HepG2 (cell line): Measurements from ENCODE around the gene NUP93. TPM values are rescaled to one million over a fixed set of nuclear protein-coding genes. Genes with fewer than 3 reads are reported as not detected.

Source experiments
- ATRX ChIP-seq: sonication (generic); formaldehyde crosslinking; IDR thresholded peaks from 2 replicates; pipeline ENCODE4 v1.4.0; 2020; ENCODE audit warnings: missing genetic modification reagents, borderline replicate concordance
- CHCHD3 ChIP-seq: sonication (generic); formaldehyde crosslinking; IDR thresholded peaks from 2 replicates; pipeline ENCODE4 v1.8.0; 2022; ENCODE audit warnings: mild to moderate bottlenecking, missing genetic modification reagents, moderate library complexity
- ETV5 ChIP-seq: IDR thresholded peaks from 2 replicates; pipeline ENCODE4 v1.6.1; 2018; ENCODE audit warnings: missing biosample characterization, missing genetic modification reagents, inconsistent platforms, borderline replicate concordance
- KAT7 ChIP-seq: IDR thresholded peaks from 2 replicates; pipeline ENCODE4 v1.6.1; 2018; ENCODE audit warnings: borderline replicate concordance, missing compliant biosample characterization
- KMT2B ChIP-seq: IDR thresholded peaks from 2 replicates; pipeline ENCODE4 v1.6.1; 2016; ENCODE audit warnings: missing genetic modification reagents, missing compliant biosample characterization
- SALL1 ChIP-seq: sonication (generic); formaldehyde crosslinking; IDR thresholded peaks from 2 replicates; pipeline ENCODE4 v1.8.0; 2022; ENCODE audit warnings: mild to moderate bottlenecking, missing genetic modification reagents
- SOX6 ChIP-seq, 2 experiments: fragments of 450-650 bp in 1 of 2; sonication (generic) in 1 of 2; formaldehyde crosslinking in 1 of 2; IDR thresholded peaks; 2 replicates each; pipeline versions ENCODE4 v1.4.0 to v1.6.1; 2017 to 2020; ENCODE audit warnings: antibody characterized with exemption in 1 of 2, mild to moderate bottlenecking in 1 of 2, missing genetic modification reagents in 1 of 2
- TP53 ChIP-seq: sonication (generic); formaldehyde crosslinking; conservative IDR thresholded peaks from 2 replicates; pipeline ENCODE4 v1.4.0; 2020; ENCODE audit warnings: missing genetic modification reagents
- ZFP1 ChIP-seq: IDR thresholded peaks from 2 replicates; pipeline ENCODE4 v1.6.1; 2016
- ZKSCAN8 ChIP-seq: IDR thresholded peaks from 2 replicates; pipeline ENCODE4 v1.6.1; 2016; ENCODE audit warnings: borderline replicate concordance, missing genetic modification reagents, missing compliant biosample characterization
- ZMAT3 ChIP-seq: sonication (generic); formaldehyde crosslinking; conservative IDR thresholded peaks from 2 replicates; pipeline ENCODE4 v1.7.0; 2021; ENCODE audit warnings: missing genetic modification reagents
- ZNF232 ChIP-seq: sonication (generic); formaldehyde crosslinking; IDR thresholded peaks from 2 replicates; pipeline ENCODE4 v1.4.0; 2020; ENCODE audit warnings: missing genetic modification reagents, borderline replicate concordance
- ZNF75D ChIP-seq: sonication (generic); formaldehyde crosslinking; IDR thresholded peaks from 2 replicates; pipeline ENCODE4 v1.8.1; 2023; ENCODE audit warnings: missing genetic modification reagents, mild to moderate bottlenecking, borderline replicate concordance
- polyA plus RNA-seq, 8 experiments: library from polyadenylated mRNA; depleted of rRNA in 3 of 8; stranded (reverse) in 7 of 8; unstranded in 1 of 8; fragments of >200 nt; fragmentation: Illumina TruSeq in 4 of 8; extraction: Trizol in 4 of 8; gene quantifications; 2 replicates each; pipeline versions ENCODE4 v1.2.1 to v1.2.3, GENCODE V29; 2011 to 2016; ENCODE audit warnings: low read depth in 4 of 8, missing spikeins in 1 of 8, mixed read lengths in 1 of 8; ENCODE audit not compliant: insufficient read depth in 1 of 8
- total RNA-seq, 5 experiments: library from RNA; depleted of rRNA; stranded (reverse); fragments of >200 nt; fragmentation: Illumina TruSeq; extraction: Trizol; gene quantifications; 2 replicates each; pipeline ENCODE4 v1.2.3, GENCODE V29; 2016; ENCODE audit warnings: low read depth in 1 of 5
- TF ChIP-seq, protein P1 (sequence below): sonication (generic); formaldehyde crosslinking; IDR thresholded peaks from 2 replicates; pipeline ENCODE4 v1.9.0; 2022; ENCODE audit warnings: missing genetic modification reagents, mild to moderate bottlenecking, borderline replicate concordance
- TF ChIP-seq, protein P2 (sequence below): IDR thresholded peaks from 2 replicates; pipeline ENCODE4 v1.6.1; 2016; ENCODE audit warnings: control low read depth
- TF ChIP-seq, protein P3 (sequence below): sonication (generic); formaldehyde crosslinking; IDR thresholded peaks from 2 replicates; pipeline ENCODE4 v1.5.0; 2020; ENCODE audit warnings: mild to moderate bottlenecking, missing genetic modification reagents
- TF ChIP-seq, protein P4 (sequence below): sonication (generic); formaldehyde crosslinking; IDR thresholded peaks from 2 replicates; pipeline ENCODE4 v1.4.0; 2020; ENCODE audit warnings: mild to moderate bottlenecking, missing genetic modification reagents
- TF ChIP-seq, protein P5 (sequence below): sonication (generic); formaldehyde crosslinking; IDR thresholded peaks from 2 replicates; pipeline ENCODE4 v1.9.0; 2021; ENCODE audit warnings: missing genetic modification reagents, mild to moderate bottlenecking, borderline replicate concordance
- TF ChIP-seq, protein P6 (sequence below): sonication (generic); formaldehyde crosslinking; IDR thresholded peaks from 2 replicates; pipeline ENCODE4 v1.4.0; 2020; ENCODE audit warnings: mild to moderate bottlenecking, missing genetic modification reagents, borderline replicate concordance

The NUP93 gene
- total and polyA plus RNA-seq, 2 of the 13 experiments (the other 11 are each of a cell fraction or from before 2014, with no cell fraction given): 58.5 to 140 TPM

DNA sequence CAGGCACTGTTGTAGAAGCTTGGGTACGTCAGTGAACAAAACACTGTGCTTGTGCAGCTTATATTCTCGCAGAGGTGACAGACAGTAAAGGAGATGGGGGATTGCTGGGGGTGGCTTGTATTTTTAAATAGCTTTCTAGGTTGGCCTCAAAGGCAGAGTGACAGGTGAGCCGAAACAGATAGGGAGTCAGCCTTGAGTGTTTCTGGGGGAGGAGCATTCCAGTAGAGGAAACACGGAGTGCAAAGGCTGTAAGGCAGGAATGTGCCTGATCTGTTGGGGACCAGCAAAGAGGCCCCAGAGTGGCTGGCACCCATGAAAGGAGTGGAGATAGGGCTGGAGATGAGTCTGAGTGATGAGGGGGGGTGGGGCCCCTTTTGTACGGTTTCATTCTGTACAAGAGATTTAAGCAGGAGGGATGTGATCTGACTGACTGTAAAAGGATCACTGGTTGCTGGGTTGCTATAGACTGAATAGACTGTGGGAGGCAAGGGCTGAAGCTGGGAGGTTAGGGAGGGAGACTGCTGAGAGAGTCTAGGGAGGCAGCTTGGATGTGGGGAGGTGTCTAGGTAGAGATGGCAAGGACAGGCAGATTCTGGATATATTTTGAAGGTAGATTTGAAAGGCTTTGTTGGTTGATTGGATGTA lies 15.2 kb downstream of the NUP93 start (continued):
- TF ChIP-seq, protein P1, sequence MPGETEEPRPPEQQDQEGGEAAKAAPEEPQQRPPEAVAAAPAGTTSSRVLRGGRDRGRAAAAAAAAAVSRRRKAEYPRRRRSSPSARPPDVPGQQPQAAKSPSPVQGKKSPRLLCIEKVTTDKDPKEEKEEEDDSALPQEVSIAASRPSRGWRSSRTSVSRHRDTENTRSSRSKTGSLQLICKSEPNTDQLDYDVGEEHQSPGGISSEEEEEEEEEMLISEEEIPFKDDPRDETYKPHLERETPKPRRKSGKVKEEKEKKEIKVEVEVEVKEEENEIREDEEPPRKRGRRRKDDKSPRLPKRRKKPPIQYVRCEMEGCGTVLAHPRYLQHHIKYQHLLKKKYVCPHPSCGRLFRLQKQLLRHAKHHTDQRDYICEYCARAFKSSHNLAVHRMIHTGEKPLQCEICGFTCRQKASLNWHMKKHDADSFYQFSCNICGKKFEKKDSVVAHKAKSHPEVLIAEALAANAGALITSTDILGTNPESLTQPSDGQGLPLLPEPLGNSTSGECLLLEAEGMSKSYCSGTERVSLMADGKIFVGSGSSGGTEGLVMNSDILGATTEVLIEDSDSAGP (CRISPR knock-in tag): no peak
- no peak for TF ChIP-seq ZNF75D (CRISPR knock-in tag)
- TF ChIP-seq CHCHD3 (CRISPR knock-in tag): no peak
- peak; percentile 46; the same call in 1 of the 2 replicates for TF ChIP-seq SALL1 (CRISPR knock-in tag)
- TF ChIP-seq ZFP1 (CRISPR knock-in tag): no peak
- 0 out of 2 replicates have a peak, but pooled peaks have one; percentile 39 for TF ChIP-seq ZNF232 (CRISPR knock-in tag)
- no peak for TF ChIP-seq ZKSCAN8 (CRISPR knock-in tag)
- TF ChIP-seq, protein P2, sequence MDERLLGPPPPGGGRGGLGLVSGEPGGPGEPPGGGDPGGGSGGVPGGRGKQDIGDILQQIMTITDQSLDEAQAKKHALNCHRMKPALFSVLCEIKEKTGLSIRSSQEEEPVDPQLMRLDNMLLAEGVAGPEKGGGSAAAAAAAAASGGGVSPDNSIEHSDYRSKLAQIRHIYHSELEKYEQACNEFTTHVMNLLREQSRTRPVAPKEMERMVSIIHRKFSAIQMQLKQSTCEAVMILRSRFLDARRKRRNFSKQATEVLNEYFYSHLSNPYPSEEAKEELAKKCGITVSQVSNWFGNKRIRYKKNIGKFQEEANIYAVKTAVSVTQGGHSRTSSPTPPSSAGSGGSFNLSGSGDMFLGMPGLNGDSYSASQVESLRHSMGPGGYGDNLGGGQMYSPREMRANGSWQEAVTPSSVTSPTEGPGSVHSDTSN: peak; percentile 65
- TF ChIP-seq, protein P3, sequence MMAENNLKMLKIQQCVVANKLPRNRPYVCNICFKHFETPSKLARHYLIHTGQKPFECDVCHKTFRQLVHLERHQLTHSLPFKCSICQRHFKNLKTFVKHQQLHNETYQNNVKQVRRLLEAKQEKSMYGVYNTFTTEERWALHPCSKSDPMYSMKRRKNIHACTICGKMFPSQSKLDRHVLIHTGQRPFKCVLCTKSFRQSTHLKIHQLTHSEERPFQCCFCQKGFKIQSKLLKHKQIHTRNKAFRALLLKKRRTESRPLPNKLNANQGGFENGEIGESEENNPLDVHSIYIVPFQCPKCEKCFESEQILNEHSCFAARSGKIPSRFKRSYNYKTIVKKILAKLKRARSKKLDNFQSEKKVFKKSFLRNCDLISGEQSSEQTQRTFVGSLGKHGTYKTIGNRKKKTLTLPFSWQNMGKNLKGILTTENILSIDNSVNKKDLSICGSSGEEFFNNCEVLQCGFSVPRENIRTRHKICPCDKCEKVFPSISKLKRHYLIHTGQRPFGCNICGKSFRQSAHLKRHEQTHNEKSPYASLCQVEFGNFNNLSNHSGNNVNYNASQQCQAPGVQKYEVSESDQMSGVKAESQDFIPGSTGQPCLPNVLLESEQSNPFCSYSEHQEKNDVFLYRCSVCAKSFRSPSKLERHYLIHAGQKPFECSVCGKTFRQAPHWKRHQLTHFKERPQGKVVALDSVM (CRISPR knock-in tag): no peak
- TF ChIP-seq ZMAT3 (CRISPR knock-in tag): no peak
- TF ChIP-seq, protein P4, sequence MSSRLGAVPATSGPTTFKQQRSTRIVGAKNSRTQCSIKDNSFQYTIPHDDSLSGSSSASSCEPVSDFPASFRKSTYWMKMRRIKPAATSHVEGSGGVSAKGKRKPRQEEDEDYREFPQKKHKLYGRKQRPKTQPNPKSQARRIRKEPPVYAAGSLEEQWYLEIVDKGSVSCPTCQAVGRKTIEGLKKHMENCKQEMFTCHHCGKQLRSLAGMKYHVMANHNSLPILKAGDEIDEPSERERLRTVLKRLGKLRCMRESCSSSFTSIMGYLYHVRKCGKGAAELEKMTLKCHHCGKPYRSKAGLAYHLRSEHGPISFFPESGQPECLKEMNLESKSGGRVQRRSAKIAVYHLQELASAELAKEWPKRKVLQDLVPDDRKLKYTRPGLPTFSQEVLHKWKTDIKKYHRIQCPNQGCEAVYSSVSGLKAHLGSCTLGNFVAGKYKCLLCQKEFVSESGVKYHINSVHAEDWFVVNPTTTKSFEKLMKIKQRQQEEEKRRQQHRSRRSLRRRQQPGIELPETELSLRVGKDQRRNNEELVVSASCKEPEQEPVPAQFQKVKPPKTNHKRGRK: no peak
- no peak for TF ChIP-seq KMT2B (CRISPR knock-in tag)
- TF ChIP-seq, protein P5, sequence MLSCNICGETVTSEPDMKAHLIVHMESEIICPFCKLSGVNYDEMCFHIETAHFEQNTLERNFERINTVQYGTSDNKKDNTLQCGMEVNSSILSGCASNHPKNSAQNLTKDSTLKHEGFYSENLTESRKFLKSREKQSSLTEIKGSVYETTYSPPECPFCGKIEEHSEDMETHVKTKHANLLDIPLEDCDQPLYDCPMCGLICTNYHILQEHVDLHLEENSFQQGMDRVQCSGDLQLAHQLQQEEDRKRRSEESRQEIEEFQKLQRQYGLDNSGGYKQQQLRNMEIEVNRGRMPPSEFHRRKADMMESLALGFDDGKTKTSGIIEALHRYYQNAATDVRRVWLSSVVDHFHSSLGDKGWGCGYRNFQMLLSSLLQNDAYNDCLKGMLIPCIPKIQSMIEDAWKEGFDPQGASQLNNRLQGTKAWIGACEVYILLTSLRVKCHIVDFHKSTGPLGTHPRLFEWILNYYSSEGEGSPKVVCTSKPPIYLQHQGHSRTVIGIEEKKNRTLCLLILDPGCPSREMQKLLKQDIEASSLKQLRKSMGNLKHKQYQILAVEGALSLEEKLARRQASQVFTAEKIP (CRISPR knock-in tag): no peak
- TF ChIP-seq ETV5 (CRISPR knock-in tag): no peak
- TF ChIP-seq ATRX (CRISPR knock-in tag): no peak
- no peak for TF ChIP-seq KAT7 (CRISPR knock-in tag)
- TF ChIP-seq, protein P6, sequence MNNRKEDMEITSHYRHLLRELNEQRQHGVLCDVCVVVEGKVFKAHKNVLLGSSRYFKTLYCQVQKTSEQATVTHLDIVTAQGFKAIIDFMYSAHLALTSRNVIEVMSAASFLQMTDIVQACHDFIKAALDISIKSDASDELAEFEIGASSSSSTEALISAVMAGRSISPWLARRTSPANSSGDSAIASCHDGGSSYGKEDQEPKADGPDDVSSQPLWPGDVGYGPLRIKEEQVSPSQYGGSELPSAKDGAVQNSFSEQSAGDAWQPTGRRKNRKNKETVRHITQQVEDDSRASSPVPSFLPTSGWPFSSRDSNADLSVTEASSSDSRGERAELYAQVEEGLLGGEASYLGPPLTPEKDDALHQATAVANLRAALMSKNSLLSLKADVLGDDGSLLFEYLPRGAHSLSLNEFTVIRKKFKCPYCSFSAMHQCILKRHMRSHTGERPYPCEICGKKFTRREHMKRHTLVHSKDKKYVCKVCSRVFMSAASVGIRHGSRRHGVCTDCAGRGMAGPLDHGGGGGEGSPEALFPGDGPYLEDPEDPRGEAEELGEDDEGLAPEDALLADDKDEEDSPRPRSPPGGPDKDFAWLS (CRISPR knock-in tag): no peak
- TF ChIP-seq SOX6 (IDR thresholded peaks at IDR 0.05): no peak
- no peak for TF ChIP-seq SOX6 (CRISPR knock-in tag; IDR thresholded peaks at IDR 0.05)
- no peak for TF ChIP-seq TP53 (CRISPR knock-in tag)
